Subcutaneous abdominal adipose tissue (tissue), 5 donors: ENCODE data around the gene DESI2.

Source experiments
- H3K27ac ChIP-seq: one replicate; pipeline ENCODE4 v1.7.0; 2013; ENCODE audit warnings: low read depth, mild to moderate bottlenecking, inconsistent platforms, low read length, moderate library complexity
- H3K27me3 ChIP-seq, 5 donors: one replicate each; pipeline ENCODE4 v1.7.0; 2013; ENCODE audit warnings: low read length in 5 of 5, inconsistent platforms in 1 of 5; ENCODE audit not compliant: control insufficient read depth in 5 of 5, insufficient read depth in 4 of 5
- H3K36me3 ChIP-seq, 5 donors: one replicate each; pipeline ENCODE4 v1.7.0; 2013; ENCODE audit warnings: low read length in 5 of 5; ENCODE audit not compliant: control insufficient read depth in 5 of 5, insufficient read depth in 5 of 5
- H3K4me1 ChIP-seq, 5 donors: one replicate each; pipeline ENCODE4 v1.7.0; 2013; ENCODE audit warnings: low read length in 5 of 5, mild to moderate bottlenecking in 3 of 5, moderate library complexity in 1 of 5; ENCODE audit not compliant: control insufficient read depth in 5 of 5, insufficient read depth in 5 of 5
- H3K4me3 ChIP-seq, 5 donors: one replicate each; pipeline ENCODE4 v1.7.0; 2013; ENCODE audit warnings: low read length in 5 of 5, low read depth in 1 of 5
- H3K9ac ChIP-seq, 5 donors: one replicate each; pipeline ENCODE4 v1.7.0; 2013; ENCODE audit warnings: low read length in 5 of 5, mild to moderate bottlenecking in 4 of 5, moderate library complexity in 3 of 5
- H3K9me3 ChIP-seq, 5 donors: one replicate each; pipeline ENCODE4 v1.7.0; 2013; ENCODE audit warnings: low read length in 5 of 5; ENCODE audit not compliant: control insufficient read depth in 5 of 5
- donor health status: healthy.
- donor health status: healthy.
- donor health status: healthy.
- donor health status: healthy.
- donor health status: healthy.

The DESI2 gene

DNA sequence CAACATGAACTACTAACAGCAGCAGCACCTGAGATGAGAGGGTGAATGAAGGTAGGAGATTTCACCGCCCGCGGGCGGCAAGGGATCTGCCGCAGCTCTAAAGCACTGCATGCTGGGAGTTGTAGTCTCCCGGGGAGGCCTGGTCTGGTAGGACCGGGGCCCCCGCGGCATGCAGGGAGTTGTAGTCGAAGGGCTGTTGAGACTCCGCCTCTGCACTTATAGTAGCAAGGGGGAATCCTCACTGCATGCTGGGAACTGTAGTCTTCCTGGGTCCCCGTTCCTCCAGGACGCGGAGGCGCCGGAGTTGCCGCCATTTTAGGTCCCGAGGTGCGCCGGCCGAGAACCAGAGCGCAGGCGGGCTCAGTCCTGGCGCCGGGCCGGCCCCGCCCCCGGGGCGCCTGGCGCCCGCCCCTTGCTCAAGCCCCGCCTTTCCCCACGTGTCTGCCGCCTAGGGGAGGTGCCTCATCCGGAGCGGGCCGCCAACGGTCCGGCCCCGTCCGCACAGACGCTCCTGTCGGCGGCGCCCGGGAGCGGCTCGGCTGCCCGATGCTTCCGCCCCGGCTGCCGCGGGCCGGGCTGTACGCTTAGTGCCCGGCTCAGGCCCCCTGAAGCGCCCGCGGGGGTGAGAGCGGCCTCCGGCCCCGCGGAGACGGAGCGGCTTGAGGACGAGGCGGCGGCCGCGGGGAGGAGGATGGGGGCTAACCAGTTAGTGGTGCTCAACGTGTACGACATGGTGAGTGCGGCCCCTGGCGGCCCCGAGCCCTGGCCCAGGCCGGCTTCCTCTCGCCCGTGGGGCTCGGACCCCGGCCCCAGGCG is at the start of gene DESI2:
TSS of gene DESI2 (plus strand) at position 504 of the 816 bp plus-strand sequence. CDS start at position 692, 188 bp downstream.
- no peaks in the 10 kb centered on the region for H3K27me3 ChIP-seq
- peak within 1 kb of the TSS; percentile 88 to 94 (median 89) for H3K4me3 ChIP-seq

DNA sequence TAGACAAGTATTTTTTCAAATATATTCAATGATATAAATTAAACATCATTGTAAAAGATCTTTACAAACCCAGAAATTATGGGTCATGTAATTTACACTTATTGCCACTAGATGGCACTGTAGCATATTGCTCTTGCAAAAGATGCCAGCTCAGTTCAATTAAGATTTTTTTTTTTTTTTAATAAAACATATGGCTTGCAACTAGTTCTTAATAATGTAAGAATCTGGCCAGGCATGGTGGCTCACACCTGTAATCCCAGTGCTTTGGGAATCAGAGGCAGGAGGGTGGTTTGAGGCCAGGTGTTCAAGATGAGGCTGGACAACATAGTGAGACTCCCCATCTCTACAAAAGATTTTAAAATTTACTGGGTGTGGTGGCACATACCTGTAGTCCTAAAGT is 49.4 kb upstream of the DESI2 start:
- Histone ChIP-seq H3K9ac (no peak overlapping the region), H3K36me3 (no peaks in the 10 kb centered on the region)

More for the DNA sequence above, at the start of gene DESI2:
- H3K27ac ChIP-seq: peak within 1 kb of the TSS; percentile 84
- H3K36me3 ChIP-seq: peaks cover 0 to 3% (median 0%) of the 10 kb centered on the region in 5 donors
- H3K9ac ChIP-seq: peak within 1 kb of the TSS; percentile 75 to 96 (median 96)
- H3K4me1 ChIP-seq: peaks cover 2 to 44% (median 37%) of the 10 kb centered on the region in 5 donors
- H3K9me3 ChIP-seq: no peaks in the 10 kb centered on the region

DNA sequence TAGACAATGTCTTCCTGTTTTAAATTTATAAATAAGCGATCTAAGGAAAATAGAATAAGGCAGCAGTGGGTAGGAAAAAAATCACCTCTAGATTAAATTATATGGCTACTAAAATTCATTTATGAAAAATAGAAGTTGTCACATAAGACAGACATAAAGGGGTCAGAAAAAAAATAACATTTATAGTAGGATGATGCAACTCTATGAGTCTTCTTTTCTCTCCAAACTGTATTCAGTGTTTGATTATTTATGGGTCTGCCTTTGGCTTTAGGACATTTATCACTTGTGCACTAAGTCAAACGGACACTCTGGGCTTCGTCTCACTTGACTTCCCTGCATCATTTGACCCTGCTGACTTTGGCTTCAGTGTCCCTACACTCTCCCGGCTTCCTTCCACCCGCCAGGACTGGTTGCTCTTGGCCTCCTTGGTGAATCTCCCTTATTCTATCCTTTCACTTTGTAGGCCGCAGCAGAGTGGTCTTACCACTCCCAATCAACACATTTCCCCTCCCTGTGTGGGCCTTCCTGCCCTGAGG is 47.0 kb upstream of the DESI2 start:
- no peak overlapping the region for H3K27ac ChIP-seq
- H3K27me3 ChIP-seq: no peaks in the 10 kb centered on the region
- no peaks in the 10 kb centered on the region for H3K4me1 ChIP-seq
- H3K9me3 ChIP-seq: no peaks in the 10 kb centered on the region
- no peak overlapping the region for H3K9ac ChIP-seq
- H3K36me3 ChIP-seq: no peaks in the 10 kb centered on the region
- H3K4me3 ChIP-seq: no peak overlapping the region

More for the DNA sequence above, 49.4 kb upstream of the DESI2 start:
- H3K27ac ChIP-seq: no peak overlapping the region
- no peaks in the 10 kb centered on the region for H3K27me3 ChIP-seq
- no peak overlapping the region for H3K4me3 ChIP-seq
- no peaks in the 10 kb centered on the region for H3K4me1 ChIP-seq
- H3K9me3 ChIP-seq: no peaks in the 10 kb centered on the region

DNA sequence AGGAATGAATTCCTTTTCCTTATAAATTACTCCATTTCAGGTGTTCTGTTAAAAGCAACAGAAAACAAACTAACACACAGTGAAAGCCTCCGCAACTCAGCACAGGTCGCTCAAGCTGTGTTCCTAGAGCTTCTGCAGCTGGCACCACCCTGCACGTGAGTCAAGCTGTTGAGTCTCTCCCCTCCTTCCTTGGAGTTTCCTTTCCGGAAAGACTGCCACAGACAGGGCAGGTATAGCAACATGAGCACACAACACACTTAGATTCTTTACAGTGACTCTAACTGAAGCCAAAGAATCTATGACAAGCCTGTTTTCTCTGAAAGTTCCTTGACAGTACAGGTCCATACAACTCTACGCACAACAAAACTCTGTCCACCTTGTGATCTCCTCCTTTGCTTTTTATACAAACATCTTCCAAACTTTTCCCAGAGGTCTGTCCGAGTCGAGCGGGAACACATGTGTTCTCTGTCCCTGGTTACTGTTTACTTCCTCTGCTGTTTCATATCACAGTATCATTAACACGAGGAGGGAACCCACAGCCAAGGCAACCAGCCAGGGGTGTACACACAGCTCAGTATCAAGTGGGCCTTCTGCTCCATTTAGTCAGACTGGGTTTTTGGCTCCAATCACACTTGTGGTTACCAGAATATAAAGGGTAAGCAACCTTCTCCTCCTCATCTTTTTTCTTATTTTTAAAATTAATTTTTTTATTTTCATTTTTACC is 38.7 kb upstream of the DESI2 start:
- Histone ChIP-seq H3K9ac (no peak overlapping the region), H3K27ac (no peak overlapping the region)

DNA sequence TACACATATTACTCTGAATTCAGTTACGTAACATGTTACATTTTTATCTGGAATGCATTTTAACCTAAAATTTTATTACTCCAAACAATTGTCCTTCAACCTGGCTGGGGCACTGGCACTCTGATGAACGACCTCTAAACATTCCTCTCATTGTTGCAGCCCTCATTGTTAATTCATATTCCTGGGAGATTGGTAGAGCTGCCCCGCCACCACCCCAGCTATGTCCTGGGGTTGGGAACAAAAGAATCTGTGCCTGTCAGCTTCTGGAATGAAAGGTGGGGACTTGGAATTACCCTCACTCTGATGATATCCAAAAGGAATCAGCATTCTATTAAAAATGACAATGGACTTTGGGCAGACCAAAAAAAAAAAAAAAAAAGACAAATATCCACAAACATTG is 38.0 kb upstream of the DESI2 start:
- Histone ChIP-seq H3K4me1 (no peaks in the 10 kb centered on the region), H3K27me3 (no peaks in the 10 kb centered on the region), H3K4me3 (no peak overlapping the region), H3K36me3 (peaks cover 0 to 3% (median 0%) of the 10 kb centered on the region in 5 donors), H3K9ac (no peak overlapping the region), H3K9me3 (no peaks in the 10 kb centered on the region), H3K27ac (no peak overlapping the region)

More for the DNA sequence above, 38.7 kb upstream of the DESI2 start:
- no peaks in the 10 kb centered on the region for H3K27me3 ChIP-seq
- no peaks in the 10 kb centered on the region for H3K4me1 ChIP-seq
- H3K4me3 ChIP-seq: no peak overlapping the region
- peaks cover 0 to 3% (median 0%) of the 10 kb centered on the region in 5 donors for H3K36me3 ChIP-seq
- H3K9me3 ChIP-seq: no peaks in the 10 kb centered on the region

DNA sequence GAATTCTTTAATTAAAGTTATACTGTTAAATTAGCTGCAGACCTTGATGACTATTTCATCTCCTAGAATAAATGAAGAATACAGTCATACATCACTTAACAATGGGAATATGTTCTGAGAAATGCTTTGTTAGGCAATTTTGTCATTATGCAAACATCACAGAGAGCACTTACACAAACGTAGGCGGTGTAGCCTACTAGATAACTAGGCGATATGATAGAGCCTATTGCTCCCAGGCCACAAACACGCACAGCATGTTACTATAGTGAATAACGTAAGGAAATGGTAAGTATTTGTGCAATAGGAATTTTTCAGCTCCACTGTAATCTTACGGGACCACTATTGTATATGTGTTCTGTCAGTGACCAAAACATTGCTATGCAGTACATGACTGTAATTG is 37.6 kb upstream of the DESI2 start:
- H3K27me3 ChIP-seq: no peaks in the 10 kb centered on the region
- no peak overlapping the region for H3K9ac ChIP-seq
- no peaks in the 10 kb centered on the region for H3K9me3 ChIP-seq
- H3K4me3 ChIP-seq: no peak overlapping the region
- H3K4me1 ChIP-seq: no peaks in the 10 kb centered on the region
- peaks cover 0 to 3% (median 0%) of the 10 kb centered on the region in 5 donors for H3K36me3 ChIP-seq
- no peak overlapping the region for H3K27ac ChIP-seq

DNA sequence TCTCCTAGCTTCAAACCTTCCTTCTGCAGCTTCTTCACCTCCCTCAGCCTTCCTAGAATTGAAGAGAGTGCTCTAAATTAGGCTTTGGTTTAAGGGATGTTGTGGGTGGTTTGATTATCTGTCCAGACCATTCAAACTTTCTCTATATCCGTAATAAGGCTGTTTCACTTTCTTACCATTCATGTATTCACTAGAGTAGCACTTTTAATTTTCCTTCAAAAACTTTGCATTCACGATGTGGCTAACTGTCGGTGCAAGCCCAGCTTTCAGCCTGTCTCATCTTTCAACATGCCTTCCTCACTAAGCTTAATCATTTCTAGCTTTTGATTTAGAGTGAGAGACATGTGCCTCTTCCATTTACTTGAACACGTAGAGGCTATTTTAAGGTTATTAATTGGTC is 26.2 kb upstream of the DESI2 start:
- no peaks in the 10 kb centered on the region for H3K36me3 ChIP-seq
- no peaks in the 10 kb centered on the region for H3K4me1 ChIP-seq
- no peak overlapping the region for H3K4me3 ChIP-seq
- no peak overlapping the region for H3K9ac ChIP-seq
- no peaks in the 10 kb centered on the region for H3K27me3 ChIP-seq
- H3K27ac ChIP-seq: no peak overlapping the region
- H3K9me3 ChIP-seq: peaks cover 0 to 2% (median 0%) of the 10 kb centered on the region in 5 donors

DNA sequence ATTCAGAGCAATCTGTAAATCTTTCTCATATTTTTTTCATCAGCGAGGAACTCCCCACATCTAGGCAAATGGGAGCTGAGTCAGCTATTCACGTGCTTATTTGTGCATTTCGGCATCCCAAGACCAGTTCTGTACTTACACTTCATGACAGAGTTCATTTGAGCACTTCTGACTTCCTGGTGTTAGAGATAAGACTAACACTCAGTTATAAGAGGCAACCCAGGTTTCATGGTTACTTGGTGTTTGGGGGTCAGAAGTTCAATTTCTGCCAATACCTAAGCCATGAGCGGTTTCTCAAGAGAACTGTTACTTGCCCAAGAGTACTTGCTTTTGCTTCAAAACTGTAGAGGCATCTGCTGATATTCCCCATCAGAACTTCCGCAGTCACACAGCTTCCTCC is 24.1 kb upstream of the DESI2 start:
- Histone ChIP-seq H3K4me3 (no peak overlapping the region), H3K27me3 (no peaks in the 10 kb centered on the region), H3K27ac (no peak overlapping the region), H3K36me3 (no peaks in the 10 kb centered on the region), H3K4me1 (no peaks in the 10 kb centered on the region), H3K9ac (no peak overlapping the region), H3K9me3 (peaks cover 0 to 4% (median 0%) of the 10 kb centered on the region in 5 donors)

DNA sequence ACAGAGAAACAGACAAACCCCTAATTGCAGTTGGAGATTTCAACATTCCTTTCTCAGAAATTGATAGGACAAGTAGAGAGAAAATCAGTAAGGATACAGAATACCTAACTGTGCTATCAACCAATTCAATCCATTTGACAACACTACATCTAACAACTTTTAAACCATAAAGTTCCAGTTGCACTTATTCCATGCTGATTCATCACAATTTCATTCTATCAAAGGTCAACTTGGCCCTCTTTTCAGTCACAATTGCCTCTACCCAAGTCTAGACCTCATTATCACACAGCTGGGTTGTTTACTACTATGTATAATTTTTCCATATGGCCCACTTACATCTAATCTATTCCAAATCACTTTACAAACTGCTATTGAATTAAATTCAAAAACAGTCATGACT is 19.8 kb upstream of the DESI2 start:
- no peak overlapping the region for H3K9ac ChIP-seq
- no peak overlapping the region for H3K4me3 ChIP-seq
- H3K27ac ChIP-seq: no peak overlapping the region
- no peaks in the 10 kb centered on the region for H3K36me3 ChIP-seq
- H3K27me3 ChIP-seq: no peaks in the 10 kb centered on the region
- H3K4me1 ChIP-seq: no peaks in the 10 kb centered on the region
- H3K9me3 ChIP-seq: peaks cover 0 to 4% (median 0%) of the 10 kb centered on the region in 5 donors

DNA sequence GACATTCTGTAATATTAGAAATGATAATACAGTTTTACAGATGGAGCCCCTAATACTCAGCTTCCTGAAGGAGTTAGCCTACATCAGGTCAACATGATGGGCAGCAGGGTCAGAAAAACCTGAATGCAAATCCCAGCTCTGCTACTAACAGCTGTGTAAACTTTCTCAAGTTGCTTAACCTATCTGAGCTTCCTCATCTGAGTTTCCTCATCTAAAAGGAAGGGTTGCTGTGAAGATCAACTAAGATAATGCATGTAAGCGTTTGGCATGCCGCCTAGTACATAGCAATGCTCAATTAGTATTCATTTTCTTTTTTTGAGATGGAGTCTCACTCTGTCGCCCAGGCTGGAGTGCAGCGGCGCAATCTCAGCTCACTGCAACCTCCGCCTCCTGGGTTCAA is 18.4 kb upstream of the DESI2 start:
- Histone ChIP-seq H3K4me1 (no peaks in the 10 kb centered on the region), H3K27me3 (no peaks in the 10 kb centered on the region), H3K9ac (no peak overlapping the region), H3K36me3 (no peaks in the 10 kb centered on the region), H3K4me3 (no peak overlapping the region), H3K27ac (no peak overlapping the region), H3K9me3 (peaks cover 0 to 4% (median 0%) of the 10 kb centered on the region in 5 donors)
